ENCODE data around the gene FARP1.
"Not testable (repeated sequence)": the region's sequence is repeated elsewhere in the genome, so short reads cannot be mapped to it uniquely, and the experiment has no call there.

FARP1 gene

DNA sequence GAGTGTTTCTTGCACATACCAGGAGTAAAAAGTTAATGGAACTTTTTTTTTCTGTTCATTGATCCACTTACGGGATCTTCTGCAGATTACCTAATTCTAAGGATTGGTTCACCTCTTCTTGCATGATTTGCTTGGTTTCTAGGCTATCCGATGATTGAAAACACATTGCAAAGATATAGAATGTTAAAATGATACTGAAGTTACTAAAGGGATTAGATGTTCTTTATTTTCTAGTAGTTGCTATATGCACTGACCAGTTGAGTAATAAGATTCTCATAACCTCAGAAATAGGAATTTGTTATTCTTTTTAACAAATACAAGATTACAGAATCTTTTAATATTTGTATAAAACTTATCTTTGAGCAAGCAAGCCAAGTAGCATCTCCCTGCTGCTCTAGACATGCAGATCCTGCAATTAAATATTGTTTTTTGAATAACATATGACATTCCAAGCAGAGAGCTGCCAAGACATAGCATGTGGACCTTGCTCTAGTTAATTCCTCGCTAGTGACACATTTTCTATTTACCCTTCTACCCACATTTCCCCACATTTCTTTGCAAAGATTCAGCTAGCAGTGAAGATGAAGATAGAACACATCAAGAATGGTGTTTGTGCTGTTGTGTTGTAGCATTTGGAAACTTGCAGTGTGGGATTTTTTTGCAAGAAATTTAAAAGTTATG, 85.9 kb downstream of the FARP1 start:
- DNase-seq, result no peak

GRCh38 chr13:98230762-98231161, 87.9 kb downstream of the FARP1 start:
- not testable (repeated sequence) for DNase-seq

DNA sequence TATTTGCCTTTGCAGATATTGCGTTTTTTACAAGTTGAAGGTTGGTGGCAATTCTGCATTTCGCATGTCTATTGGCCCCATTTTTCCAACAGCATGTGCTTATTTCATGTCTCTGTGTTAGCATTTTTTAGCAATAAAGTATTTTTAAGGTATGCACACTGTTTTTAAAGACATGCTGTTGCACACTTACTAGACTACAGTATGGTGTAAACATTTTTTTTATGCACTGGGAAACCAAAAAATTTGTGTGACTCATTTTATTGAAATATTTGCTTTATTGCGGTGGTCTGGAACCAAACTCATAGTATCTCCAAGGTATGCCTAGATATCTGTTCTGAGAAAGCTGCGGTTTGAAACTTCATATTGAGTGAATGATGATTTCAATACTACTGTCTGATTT, 89.6 kb downstream of the FARP1 start:
- DNase-seq, result no peak

GRCh38 chr13:98233127-98233526, 90.2 kb downstream of the FARP1 start:
- DNase-seq, result no peak

GRCh38 chr13:98234348-98234747, 91.5 kb downstream of the FARP1 start:
- DNase-seq, result no peak

- DNase-seq, result no peak
Observed at GRCh38 chr13:98236197-98236596, 93.3 kb downstream of the FARP1 start.

- no peak for DNase-seq
Observed at GRCh38 chr13:98237331-98237730, 94.4 kb downstream of the FARP1 start.

DNA sequence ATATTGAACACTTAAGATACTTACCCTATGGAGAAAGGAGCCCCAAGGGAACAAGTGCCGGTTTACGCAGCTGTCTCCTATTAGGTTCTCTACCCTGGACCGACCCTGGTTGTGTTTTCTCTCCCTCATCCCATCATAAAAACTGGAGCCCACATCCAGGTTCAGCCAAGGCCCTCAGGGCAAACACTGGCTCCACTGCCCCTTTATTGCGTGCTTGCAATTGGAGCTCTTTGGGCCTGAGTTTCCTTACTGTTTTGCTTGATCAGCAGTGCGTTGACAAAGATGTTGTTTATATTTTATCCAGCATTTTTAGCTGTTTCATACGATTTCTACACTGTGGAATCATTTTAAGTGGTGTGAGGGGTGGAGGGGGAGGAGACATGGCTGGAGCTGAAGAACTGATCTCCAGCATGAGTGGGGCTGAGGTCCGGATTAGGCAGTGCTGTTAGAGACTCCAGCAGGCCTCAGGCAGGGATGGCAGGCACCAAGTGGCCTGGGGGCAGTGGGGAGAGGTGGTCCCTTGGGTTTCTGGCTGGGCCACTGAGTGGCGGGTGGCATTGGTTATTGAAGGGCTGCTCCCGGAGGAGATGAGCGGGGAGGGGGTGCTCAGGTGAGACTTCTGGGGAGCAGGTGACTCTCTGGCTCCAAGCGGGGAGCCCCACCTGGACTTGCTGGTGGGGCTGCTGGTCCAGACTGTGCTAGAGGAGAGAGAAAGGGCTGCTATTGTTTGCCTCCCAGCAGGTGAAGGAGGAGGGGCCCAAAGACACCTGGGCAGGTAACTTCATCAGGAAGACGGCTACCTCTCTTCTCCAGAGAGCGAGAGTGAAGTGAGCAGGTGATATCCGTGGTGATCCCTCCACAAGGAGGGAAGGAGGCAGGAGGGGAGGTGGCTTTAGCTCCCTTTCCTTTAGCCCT, 96.5 kb downstream of the FARP1 start:
- no peak for DNase-seq

- DNase-seq, result no peak
Observed at GRCh38 chr13:98240135-98240534, 97.2 kb downstream of the FARP1 start.

- no peak for DNase-seq
Observed at GRCh38 chr13:98240974-98241373, 98.1 kb downstream of the FARP1 start.

GRCh38 chr13:98241976-98242375, 99.1 kb downstream of the FARP1 start:
- DNase-seq, result no peak

GRCh38 chr13:98242403-98242802, 99.5 kb downstream of the FARP1 start:
- DNase-seq, result no peak

DNA sequence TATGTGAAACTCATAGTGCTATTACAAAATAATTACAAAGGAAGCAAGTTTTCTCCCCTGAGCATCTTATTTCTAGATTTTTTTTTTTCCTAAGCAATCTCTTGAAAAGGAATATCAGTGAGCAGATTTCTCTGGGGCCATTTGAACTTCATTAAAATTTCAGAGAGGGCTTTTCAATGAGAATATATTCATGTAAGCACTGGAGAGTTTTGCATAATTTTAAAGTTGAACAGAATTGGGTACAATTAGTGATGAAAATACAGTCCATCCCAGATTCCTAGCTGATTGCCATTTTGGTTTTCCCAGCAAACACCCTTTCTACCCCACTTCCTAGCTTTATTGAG, 101.0 kb downstream of the FARP1 start:
- DNase-seq, result no peak

- no peak for DNase-seq
Observed at GRCh38 chr13:98246538-98247172, 103.8 kb downstream of the FARP1 start.

DNA sequence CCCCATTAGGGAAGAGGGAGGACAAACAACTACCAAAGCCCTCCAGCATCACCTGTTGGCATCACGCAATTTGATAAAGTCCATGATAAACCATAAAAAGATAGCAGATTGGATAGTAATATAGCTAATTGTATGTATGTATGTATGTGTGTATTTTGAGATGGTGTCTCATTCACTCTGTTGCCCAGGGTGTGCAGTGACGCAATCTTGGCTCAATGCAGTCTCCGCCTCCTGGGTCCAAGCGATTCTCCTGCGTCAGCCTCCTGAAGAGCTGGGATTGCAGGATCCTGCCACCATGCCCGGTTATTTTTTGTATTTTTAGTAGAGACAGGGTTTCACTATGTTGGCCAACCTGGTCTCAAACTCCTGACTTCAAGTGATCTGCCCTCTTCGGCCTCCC, 108.8 kb downstream of the FARP1 start:
- DNase-seq, result no peak

GRCh38 chr13:98252931-98253470, 110.1 kb downstream of the FARP1 start:
- DNase-seq, result no peak

DNA sequence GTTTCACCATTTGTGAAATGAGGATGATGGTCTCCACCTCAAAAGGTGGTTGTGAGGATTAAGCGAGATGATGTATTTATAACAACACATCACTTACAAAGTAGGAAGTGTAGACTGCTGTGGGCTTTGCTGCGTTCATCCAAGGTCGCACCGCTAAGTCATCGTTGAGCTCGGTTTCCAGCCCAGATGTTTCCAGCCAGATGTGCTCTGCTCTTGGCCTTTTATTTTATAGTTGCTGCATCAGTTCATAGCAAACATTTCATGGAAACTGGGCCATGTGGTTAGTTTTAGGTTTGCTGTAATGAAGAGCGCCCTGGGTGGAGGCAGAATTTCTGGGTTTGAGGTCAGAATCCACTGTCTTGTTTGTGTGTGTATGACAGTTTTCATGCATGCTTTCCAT, 110.6 kb downstream of the FARP1 start:
- DNase-seq, result no peak

DNA sequence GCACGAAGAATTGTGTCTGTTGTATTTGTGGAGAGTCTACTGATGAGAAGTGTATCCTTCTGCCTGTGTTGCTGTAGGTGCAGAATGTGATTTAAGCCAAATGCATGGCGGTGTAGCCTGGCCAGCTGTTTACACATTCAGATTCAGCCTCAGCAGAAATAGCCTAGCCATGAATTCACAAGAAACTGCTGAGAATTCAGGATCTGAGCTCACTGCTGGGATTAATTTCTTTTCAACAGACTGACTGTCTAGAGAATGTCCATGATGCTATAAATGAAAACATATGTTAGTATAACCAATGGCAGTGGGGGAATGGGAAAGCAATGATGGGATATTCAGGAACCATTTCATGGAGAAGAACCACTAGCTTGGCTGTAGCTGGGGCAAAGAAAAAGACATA, 111.6 kb downstream of the FARP1 start:
- DNase-seq, result no peak

DNA sequence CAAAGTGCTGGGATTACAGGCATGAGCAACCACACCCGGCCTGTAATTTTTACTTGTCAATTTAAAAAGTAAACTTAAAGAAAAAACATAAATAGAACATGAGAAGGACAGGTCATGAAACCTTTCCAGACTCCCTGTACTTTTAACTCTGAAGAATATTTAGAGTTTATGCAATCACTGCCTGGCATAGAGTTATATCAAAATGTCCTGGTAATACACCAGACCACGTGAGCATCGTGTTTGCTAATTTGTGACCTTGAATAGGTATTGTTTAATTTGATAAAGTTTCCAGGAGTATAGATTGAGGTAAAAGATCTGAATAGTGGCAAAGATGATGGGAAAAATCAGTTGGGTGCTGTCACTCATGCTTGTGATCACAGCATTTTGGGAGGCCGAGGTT, 115.3 kb downstream of the FARP1 start:
- no peak for DNase-seq

- DNase-seq, result peak; percentile 18
Observed at GRCh38 chr13:98260357-98261164, 117.7 kb downstream of the FARP1 start.

DNA sequence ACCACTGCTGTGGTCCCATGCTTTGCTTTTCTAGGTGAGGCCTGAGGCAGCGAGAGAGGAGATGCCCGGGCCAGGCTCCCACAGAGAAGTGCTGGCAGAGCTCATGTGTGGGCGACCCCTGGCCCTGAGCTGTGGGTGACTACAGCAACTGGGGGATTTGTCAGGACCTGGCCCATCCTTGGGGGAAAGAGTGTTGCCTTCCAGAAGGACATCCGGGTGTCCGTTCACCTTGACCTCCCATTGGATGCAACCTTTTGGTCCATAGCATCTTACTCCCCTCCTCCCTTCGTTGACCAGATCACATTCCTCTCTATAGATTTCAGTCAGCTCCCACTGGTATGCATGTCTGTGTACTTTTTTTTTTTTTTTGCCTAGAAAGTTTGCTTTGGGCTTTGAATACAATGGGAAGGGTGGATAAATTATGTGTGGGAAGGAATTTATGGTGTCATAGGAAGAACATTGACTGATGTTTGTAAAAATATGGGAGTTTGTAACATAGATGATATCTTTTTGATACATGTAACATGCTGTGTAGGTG, 118.3 kb downstream of the FARP1 start:
- DNase-seq, result no peak

- DNase-seq, result no peak
Observed at GRCh38 chr13:98262292-98262691, 119.4 kb downstream of the FARP1 start.

All from retina (tissue), 1 donor.